A673 (cell line): ENCODE data around the gene MT4.

Source experiments
- CTCF ChIP-seq: fragments of 300-800, 200-600 bp; sonication (generic); conservative IDR thresholded peaks from 2 replicates; pipeline ENCODE4 v1.5.1; 2017; ENCODE audit warnings: low read depth, mild to moderate bottlenecking, antibody characterized with exemption, low read length, moderate library complexity, mixed read lengths
- EZH2 ChIP-seq: fragments of 200-600 bp; sonication (generic); IDR thresholded peaks from 2 replicates; pipeline ENCODE4 v1.6.1; 2017; ENCODE audit warnings: borderline replicate concordance, low read depth, mild to moderate bottlenecking, mixed read lengths, antibody characterized with exemption, low read length; ENCODE audit not compliant: poor library complexity, severe bottlenecking

GRCh38 chr16:56519459-56520250, 45.2 kb upstream of the MT4 start, which contains the start of gene BBS2:
- TF ChIP-seq CTCF (no peak), EZH2 (no peak)
